ENCODE data around the gene WFDC2. TPM values are rescaled to one million over a fixed set of nuclear protein-coding genes. Genes with fewer than 3 reads are reported as not detected.

WFDC2 gene
- total and polyA plus RNA-seq, 2 of the 13 experiments (the other 11 are each of a cell fraction or from before 2014, with no cell fraction given): 0.33 TPM; not detected in 1

- Histone ChIP-seq H3K9ac (ENCODE audit: insufficient read depth, low read depth, low read length) (no peak overlapping the region), H3K4me3 (replicated peaks in 1 of 3; ENCODE audit: insufficient read depth in 1 of 3, low read depth in 2 of 3, low read length in 3 of 3) (no peak overlapping the region), H3K9me3 (ENCODE audit: low read length) (no peaks in the 10 kb centered on the region), H3K4me2 (ENCODE audit: low read depth, low read length) (no peak overlapping the region), H3K79me2 (ENCODE audit: insufficient read depth, low read length) (no peaks in the 10 kb centered on the region), H3K27ac (ENCODE audit: extremely low read length, insufficient read depth, low read length) (no peak overlapping the region), H3K4me1 (ENCODE audit: insufficient read depth, low read length) (peaks cover 6% of the 10 kb centered on the region; the same call in 1 of the 2 replicates), H3K36me3 (replicated peaks in 1 of 2; ENCODE audit: control insufficient read depth in 1 of 2, insufficient read depth in 2 of 2, low read length in 2 of 2) (no peaks in the 10 kb centered on the region), H4K20me1 (ENCODE audit: insufficient read depth, low read length) (no peaks in the 10 kb centered on the region), H2AFZ (ENCODE audit: low read length) (no peak overlapping the region), H3K27me3 (ENCODE audit: control insufficient read depth in 1 of 2, insufficient read depth in 2 of 2, low read length in 2 of 2) (peaks cover 0 to 15% of the 10 kb centered on the region in 2 experiments; a peak in 2 of 5 replicates)
- no TSS peak for BruUV-seq (replicated peaks)
- ATAC-seq (no peak), FAIRE-seq (no peak), DNase-seq (ENCODE audit: low spot score) (no peak)
- intact Hi-C loops (cut with micrococcal nuclease; ENCODE audit: unreplicated experiment) (no loop called here), in situ Hi-C loops (cut with HindIII; ENCODE audit: extremely low pct_ligation_motif_present, low pct_unique_long_range_greater_than_20kb) (no loop called here)
- CTCF ChIA-PET (ENCODE audit: low intra/inter-chr PET ratio, low total read pairs): no interaction called here
- WGBS (ENCODE audit: low lambda C conversion rate): 53% methylated on average over 4 of the region's 4 CpGs
- TF ChIP-seq MTA1 (CRISPR knock-in tag; IDR thresholded peaks at IDR 0.05; ENCODE audit: borderline replicate concordance) (no peak), SRSF9 (IDR thresholded peaks at IDR 0.05; ENCODE audit: borderline replicate concordance, insufficient read depth, low read depth, low read length, poor library complexity, severe bottlenecking) (no peak), RXRA (CRISPR knock-in tag; IDR thresholded peaks at IDR 0.05) (no peak), IKZF4 (CRISPR knock-in tag; IDR thresholded peaks at IDR 0.05; ENCODE audit: borderline replicate concordance, low read depth, not compliant biosample characterization) (no peak), ZNF337 (CRISPR knock-in tag; IDR thresholded peaks at IDR 0.05; ENCODE audit: borderline replicate concordance, low read depth) (no peak), CREM (IDR thresholded peaks at IDR 0.05) (no peak), CREM (CRISPR knock-in tag; IDR thresholded peaks at IDR 0.05) (no peak), ZNF615 (CRISPR knock-in tag; IDR thresholded peaks at IDR 0.05; ENCODE audit: borderline replicate concordance) (no peak)
- TF ChIP-seq, protein P1, sequence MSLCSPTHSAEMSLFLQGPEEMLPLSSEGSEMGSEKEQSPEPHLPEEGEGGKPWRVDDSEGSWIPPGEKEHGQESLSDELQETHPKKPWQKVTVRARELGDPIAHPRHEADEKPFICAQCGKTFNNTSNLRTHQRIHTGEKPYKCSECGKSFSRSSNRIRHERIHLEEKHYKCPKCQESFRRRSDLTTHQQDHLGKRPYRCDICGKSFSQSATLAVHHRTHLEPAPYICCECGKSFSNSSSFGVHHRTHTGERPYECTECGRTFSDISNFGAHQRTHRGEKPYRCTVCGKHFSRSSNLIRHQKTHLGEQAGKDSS (CRISPR knock-in tag; IDR thresholded peaks at IDR 0.05; ENCODE audit: borderline replicate concordance, low read depth): no peak
- POLR2A ChIA-PET: no interaction called here
Measured at GRCh38 chr20:45509091-45509490, 39.5 kb downstream of the WFDC2 start.

Measured in HepG2 (cell line).